HG03439 (cell line): ENCODE results near the gene HS3ST3A1.
"Not testable (repeated sequence)": the region's sequence is repeated elsewhere in the genome, so short reads cannot be mapped to it uniquely, and the experiment has no call there.

Experiments used
- ATAC-seq: cut with Tn5 transposase; IDR thresholded peaks from one replicate; pipeline ENCODE4 v1.9.1; 2021; ENCODE audit warnings: mild to moderate bottlenecking, moderate library complexity; ENCODE audit not compliant: unreplicated experiment

Gene HS3ST3A1

DNA sequence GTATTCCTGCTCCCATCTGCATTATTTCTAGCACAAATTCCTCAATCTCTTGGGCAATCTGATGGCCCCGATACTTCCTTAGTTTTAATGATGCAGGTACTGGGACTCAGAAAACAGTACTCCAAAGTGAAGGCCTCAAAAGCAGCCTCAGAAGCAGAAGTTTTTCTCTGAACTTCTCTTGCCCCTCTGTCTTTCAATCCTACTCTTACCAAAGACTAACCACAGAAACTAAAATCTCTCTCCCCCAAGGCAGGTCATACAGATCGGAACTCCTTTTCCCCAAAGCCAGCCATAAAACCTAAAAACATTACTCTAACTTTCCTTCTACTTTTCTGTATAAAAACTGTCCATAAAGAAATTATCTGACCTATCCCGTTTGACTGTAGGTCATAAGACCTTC lies 103.5 kb downstream of the HS3ST3A1 start:
- ATAC-seq = no peak

- ATAC-seq = not testable (repeated sequence)
Observed at GRCh38 chr17:13496553-13497056, 105.1 kb downstream of the HS3ST3A1 start.

DNA sequence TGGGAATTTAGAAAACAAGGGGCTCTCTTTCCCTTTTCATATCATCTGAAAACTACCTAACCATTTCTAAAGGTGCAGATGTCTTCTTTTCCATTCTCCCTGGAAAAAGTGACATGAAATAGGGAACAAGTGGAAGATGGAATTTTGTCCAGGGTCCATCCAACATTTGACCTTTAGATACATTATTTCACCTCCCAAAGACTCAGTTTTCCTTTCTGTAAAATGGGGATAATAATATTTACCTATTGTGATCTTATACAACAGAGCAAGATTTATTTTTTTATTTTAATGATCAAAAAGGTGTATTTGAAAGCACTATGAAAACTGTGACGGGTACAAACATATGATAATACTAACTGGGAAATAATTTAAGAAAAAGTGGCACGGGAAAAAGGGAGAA lies 106.3 kb downstream of the HS3ST3A1 start:
- no peak for ATAC-seq

- ATAC-seq = no peak
Observed at GRCh38 chr17:13492737-13493122, 109.0 kb downstream of the HS3ST3A1 start.

GRCh38 chr17:13491916-13492736 lies 109.6 kb downstream of the HS3ST3A1 start:
- no peak for ATAC-seq

- ATAC-seq = no peak
Observed at GRCh38 chr17:13491491-13491890, 110.2 kb downstream of the HS3ST3A1 start.

DNA sequence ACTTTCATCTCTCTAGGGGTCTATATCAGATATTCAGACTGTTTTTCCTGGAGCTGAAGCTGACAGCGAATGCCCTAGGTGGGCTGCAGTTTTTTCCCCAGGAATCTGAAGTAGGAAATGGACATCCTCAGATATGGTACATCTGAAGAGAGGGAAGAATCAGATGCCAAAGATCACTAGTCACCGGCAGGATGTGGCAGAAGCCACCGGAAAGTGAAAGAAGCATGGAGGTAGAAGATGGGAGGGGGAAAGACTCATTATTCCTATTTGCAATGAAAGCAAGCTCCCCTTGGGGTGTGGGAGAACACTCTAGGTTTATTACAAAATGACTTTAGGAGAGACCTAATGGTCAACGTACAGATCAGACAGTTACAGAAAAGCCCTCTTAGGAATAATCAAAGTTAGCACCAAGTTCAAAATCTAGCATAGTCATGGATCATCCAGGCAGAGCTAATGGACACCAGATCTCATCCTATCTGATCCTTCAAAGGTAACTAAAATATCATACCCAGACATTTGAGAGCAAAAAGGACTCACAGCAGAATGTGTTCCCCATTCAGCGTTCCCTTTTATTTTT lies 110.7 kb downstream of the HS3ST3A1 start:
- ATAC-seq = no peak

- ATAC-seq = no peak
Observed at GRCh38 chr17:13490427-13490826, 111.3 kb downstream of the HS3ST3A1 start.

DNA sequence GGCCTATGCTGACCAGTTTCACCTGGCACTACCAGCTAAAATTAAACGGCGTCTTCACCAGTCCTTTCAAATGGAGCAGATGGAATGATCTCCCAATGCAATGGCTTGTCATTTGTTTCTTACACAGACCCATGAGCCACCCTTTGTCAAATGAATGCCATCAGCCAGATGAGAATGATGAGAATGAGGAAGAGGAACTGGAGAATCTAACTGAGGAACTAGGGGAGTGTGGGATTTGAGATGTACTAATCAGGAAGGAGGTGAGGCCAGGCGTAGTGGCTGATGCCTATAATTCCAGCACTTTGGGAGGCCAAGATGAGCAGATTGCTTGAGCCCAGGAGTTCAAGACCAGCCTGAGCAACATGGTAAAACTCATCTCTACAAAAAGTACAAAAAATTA lies 116.4 kb downstream of the HS3ST3A1 start:
- no peak for ATAC-seq

- ATAC-seq = no peak
Observed at GRCh38 chr17:13484020-13484419, 117.7 kb downstream of the HS3ST3A1 start.

GRCh38 chr17:13480877-13481276 lies 120.9 kb downstream of the HS3ST3A1 start:
- ATAC-seq = no peak

DNA sequence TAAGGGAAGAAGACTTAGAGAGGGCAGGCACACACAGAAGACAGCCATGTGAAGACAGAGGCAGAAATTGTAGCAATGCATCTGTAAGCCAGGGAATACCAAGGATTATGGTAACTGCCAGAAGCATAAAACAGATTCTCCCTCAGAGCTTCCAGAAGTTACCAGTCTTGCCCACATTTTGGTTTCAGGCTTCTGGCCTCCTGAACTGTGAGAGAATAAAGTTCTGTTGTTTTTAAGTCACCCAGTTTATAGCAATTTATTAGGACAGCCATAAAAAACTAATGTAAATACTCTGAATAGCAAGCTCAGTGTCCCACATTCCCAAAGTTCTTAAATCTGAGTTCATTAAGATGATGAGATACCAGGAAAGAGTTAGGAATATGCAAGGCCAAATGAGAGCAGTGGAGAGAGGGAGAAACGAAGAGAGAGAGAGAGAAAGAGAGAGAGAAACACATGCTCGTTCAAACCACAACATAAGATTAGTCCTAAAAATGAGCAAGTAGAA lies 123.4 kb downstream of the HS3ST3A1 start:
- no peak for ATAC-seq

DNA sequence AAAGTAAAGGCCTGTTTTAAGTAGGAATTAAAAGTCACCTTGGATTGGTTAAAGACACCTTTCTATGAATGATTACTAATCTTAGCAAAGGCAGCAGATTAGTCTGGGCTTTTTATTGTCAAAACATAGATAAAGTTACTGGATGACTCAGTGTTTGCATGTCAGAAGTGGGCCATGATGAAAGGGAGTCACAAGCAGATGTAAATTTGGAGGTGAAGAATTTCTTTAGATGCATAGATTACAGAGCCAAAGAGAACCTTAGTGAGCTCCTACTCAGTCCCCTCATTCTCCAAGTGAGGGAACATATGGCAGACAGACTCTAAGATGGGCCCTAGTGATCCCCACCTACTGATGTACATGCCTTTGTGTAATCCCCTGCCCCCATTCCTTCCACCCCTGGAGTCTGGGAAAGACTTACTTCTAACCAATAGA lies 124.5 kb downstream of the HS3ST3A1 start:
- ATAC-seq = no peak

DNA sequence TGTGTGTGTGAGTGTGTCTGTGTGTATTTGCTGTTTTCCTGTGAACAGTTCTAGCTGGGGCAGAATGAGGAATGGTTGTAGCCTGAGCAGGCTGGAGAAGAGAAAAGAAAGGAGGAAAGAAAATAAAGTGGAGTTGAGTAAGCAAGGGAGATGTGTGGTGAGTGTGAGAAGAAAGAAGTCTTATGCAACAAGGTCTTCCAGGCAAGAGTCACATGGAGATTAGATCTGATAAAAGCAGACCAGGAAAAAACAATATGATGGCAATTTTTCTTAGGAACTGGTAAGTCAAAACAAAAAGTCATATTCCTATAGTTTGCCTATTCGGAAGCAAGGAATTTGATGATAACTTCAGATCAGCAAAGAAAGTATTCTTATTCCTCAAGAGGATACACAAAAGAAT lies 125.0 kb downstream of the HS3ST3A1 start:
- no peak for ATAC-seq

DNA sequence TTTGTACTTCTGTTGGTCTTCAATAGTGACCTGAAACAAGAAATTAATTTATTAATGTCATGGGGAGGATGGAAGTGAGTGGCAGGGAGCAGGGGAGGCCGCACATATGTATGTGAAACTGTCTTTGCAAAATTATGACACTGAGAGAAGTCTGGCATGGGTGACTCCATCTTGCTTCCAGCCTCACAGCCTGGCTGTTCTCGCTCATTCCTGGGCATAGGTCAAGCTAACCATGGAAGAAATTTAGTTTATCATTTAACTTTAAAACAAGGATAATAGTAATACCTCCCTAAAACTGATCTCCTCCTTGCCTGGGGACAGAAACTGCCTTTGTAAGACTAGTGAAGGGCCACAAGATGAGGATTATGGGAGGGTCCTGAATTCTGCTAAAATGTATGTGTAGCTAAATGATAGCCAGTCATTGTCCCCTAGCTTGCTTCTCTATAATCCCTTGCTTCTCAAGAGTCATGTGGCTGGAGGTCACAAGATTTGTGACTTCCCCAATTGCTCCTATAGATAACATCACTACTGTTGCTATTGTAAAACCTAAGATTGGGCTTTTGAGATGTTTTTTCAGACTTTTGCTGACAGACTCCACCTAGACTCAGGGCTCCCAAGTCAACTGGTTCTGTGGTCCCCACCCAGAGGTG lies 126.0 kb downstream of the HS3ST3A1 start:
- ATAC-seq = no peak

DNA sequence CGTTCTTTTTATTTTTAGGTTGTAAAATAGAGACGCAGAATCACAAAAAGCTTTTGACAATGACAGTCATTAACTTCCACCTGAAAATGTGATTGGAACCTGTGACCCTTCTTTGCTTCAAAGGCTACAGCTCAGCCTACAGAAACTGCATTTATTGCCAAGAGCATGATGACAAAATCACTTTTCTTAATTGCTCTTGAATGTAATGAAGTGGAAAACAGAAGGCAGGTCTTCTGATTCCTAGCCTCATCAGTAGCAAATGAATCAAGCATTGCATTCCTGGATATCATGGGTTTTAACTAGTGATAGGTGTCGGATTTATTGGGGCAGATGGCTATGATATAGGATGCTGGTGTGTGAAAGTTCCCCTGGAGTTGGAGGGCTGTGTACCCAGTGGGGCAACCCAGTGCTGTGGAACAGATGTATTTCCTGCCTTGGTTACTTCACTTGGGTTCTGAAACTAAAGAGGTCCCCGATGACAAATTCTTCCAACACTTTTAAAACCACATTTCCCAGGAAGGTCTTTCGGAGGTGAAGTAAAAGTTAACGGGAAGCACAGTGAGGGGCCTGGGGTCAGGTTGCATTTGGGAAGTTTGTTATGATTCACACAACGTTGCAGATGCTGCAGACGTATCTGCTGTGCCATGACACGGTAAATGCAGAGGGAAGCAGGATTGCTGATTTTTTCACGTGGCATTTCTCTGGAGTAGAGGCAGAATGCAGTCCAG lies 127.5 kb downstream of the HS3ST3A1 start:
- ATAC-seq = no peak

GRCh38 chr17:13465678-13466077 lies 136.1 kb downstream of the HS3ST3A1 start:
- no peak for ATAC-seq

DNA sequence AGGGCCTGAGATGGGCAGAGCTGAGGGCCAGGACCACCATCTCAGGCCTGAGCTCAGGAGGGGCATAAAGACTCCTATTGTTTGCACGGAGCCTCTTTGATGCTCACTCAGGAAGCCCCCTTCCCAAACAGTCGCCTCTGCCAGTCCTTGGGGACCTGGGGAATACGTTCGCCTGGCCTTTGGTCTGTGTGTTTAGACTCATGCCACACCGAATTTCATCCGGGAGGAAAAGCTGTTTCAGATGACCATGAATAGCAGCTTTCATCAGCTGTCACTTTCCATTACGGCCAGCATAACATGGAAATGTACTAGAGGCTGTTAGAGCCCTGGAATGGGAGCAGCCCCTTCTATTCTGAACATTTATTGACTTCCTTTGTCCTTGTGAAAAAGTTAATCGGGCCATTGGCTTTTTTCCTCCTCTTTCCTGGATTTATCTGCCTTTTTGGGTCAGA lies 139.0 kb downstream of the HS3ST3A1 start:
- ATAC-seq = no peak

DNA sequence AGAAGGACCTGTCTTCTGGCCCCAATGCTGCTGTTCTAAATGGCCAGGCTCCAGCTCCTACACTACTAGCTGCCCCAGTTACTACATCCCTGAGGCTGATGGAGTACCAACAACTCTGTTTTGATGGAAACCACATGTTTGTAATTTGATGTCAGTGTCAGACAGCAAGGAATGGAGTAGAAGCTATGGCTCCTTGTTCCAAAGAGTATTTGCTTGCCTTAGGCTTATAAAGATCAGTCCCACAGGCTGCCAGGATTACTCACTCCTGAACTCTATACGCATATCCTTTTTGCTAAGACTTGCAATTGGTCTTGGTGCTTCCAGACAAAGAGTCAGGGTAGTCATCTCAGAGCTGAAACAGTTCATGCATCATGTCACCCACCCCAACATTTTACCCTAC lies 139.6 kb downstream of the HS3ST3A1 start:
- no peak for ATAC-seq

DNA sequence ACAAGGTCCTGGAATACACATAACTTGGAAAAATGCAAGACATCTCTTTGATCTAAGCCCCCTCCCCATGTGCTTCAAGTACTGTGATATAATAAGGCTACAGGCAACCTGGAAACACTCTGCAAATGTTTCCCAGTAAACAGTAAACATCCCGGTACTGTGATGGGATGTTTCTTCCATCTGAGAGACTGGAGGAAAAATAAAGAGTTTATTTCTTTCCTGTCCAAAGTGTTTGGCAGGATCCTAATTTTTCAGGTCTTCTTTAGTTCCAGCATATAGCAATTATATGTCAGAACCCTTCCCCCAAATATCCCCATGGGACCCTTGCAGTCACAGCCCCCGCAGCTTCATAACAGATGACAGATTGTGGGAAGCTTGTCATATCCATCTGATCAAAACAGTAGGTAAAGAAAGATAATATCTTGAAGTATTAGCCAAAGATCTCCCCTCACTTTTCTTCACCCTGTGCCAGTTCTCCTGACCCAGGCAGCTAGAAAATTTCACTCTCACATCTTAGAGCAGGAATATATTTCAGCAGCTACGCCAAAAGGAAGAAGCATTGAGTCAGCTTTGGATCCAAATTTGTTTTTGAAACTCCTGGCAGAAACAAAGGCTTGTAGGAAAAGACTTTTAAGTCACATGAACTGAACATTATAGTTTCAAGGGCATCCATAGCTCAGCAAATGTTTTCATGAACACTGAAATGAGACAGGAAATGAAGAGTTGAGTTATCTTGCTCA lies 141.3 kb downstream of the HS3ST3A1 start:
- ATAC-seq = no peak
